NCI-H748 (cell line): Measurements from ENCODE around the gene DLG2.

Source experiments
- DNase-seq: peaks from one replicate; lab custom pipeline; 2025; ENCODE audit not compliant: unreplicated experiment; lab: John Stamatoyannopoulos, UW

The DLG2 gene

DNA sequence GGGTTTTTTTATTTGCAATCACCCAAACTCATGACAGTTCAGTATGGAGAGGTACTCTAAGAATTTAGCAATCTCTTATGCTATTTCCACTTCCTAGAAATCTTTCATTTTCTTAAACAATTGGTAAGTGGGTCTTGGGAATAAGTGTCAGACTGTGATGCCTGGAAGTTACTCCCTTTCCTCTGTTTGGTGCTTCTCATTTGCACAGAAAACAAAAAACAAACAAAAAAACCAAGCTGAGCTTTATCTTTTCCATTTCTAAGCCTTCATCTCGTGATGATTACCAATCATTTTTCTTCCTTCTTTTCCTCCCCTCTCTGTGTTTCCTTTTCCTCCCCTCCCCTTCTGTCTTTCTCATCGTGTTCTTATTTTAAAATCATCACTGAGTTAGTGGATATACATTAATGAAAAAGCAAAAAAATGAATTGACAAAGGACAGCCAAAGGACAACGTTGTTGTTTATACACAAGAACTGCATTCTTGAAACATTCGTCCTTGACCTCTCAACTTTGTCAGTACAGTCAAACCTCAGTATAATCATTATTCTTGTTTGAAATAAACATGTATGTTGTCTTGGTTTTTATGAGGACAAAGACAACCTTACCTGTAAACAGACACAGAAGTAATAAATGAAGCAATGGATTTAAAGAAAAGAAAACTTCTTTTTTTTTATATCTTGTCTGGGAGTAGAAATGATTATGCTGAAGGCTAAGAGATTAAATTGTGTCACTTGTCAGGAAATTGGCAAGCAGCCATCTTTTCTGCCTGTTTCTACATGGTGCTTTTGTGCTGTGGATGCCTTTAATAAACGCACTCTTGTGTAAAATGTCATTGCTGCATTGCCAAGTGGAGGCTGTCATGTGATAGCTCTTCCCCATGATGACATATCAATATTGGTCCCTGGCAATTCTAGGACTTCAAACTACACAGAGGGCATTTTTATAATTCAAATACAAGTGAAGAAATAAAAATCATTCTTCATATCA lies 1537.8 kb downstream of the DLG2 start:
- peak; percentile 74 for DNase-seq

- DNase-seq = no peak
Observed at GRCh38 chr11:84071851-84072250, 1555.3 kb downstream of the DLG2 start.

DNA sequence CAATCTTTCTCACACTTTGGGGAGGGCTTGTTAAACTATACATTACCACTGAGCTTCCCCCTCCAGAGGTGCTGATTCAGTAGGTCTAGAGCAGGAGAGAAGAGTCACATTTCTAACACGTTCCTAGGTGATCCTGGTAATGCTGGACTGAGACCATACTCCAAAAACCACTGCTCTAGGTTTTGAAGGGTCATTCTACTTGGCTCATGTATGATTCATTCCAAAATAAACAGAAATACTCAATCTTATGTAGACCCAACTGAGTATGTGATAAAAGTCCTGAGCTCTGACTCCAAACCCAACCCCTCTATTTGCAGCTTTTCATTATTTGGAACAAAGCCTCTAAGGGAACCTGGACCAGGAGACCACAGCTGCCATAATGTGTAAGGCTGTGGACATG lies 1558.1 kb downstream of the DLG2 start:
- DNase-seq = no peak

GRCh38 chr11:84061726-84062125 lies 1565.4 kb downstream of the DLG2 start:
- DNase-seq = peak; percentile 71

DNA sequence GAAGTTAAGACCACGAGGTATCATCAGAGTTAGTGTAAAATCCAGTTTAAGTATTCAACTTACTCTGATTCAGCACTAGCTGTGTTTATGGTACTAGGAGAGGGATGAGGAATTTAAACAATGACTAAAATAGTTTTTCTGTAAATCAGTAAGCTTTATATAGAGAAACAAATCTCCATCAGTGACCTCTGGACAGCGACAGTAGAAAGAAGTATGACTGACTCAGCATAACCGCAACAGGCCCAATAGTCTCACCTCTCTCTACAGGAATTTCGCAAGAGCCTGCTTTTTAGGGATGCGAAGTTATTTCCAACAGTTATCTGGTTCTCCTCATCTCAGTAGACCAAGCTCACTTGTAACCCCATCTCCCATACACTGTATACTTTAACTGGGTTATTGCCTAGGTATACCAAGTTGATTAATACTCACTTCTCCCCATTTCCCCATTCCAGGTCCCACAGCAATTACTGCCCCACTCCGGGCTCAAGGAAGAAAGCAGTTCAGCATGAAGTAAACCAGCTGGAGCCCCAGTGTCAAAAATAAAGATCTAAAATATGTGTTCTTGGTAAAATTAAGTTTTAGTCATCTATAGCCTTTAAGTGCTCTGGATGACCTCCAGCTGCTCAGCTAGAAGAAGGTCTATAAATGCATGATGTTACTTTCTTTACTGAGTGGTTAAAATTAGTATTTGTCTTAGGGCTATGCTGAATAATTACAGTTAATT lies 1570.3 kb downstream of the DLG2 start:
- no peak for DNase-seq

DNA sequence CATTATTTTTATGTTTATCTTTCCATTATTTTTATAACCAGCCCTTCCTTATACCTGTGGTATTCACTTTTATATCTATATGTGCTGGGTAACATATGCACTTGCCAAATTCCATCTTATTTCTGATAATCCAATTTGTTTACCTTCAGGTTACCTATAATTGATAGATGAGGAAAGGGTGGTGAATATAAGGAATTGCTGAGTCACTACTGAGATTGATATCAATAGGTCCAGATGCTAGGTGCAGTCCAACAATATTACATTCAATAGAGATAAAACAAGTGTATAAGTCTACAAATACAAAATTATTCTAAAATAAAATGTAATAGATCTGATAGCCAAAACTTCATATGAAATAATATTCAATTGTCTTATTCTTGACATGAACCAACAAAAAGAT lies 1582.0 kb downstream of the DLG2 start:
- no peak for DNase-seq

DNA sequence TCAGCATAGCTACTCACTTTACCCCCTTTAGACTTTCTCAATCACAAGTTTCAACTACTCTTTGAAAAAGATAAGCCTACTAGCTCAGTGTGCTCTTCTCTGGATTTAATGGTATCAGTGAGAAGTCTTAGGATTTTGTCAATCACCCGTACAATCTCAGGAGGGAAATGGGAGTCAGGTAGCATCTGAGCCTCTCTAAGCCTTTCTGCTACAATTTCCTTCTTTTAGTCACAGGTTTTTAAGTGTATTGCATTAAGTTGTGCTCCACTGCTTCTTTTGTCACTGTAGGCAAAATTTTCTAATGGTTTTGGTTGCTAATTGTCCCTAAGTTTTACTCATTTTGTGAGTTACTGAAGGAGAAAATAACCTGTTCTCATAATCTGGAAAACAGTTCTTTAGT lies 1582.4 kb downstream of the DLG2 start:
- no peak for DNase-seq

GRCh38 chr11:84036664-84037194 lies 1590.4 kb downstream of the DLG2 start:
- no peak for DNase-seq

DNA sequence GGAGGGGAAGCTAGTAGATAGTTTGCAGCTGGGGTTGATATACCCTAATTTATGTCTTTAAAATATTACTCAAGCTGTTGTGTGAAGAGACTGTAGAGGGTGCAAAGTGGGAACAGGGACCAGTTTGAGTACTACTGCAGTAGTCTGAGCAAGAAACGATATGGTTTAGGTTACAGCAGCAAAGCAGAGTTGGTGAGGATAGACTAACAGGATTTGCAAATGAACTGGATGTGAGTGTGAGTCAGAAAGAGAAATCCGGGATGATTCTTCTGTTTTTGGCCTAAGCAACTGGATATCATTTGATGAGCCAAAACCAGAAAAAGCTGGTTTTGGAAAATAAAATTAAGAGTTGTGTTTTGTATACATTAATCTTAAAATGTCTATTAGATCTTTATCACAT lies 1591.5 kb downstream of the DLG2 start:
- DNase-seq = no peak

GRCh38 chr11:84034484-84034883 lies 1592.7 kb downstream of the DLG2 start:
- no peak for DNase-seq

DNA sequence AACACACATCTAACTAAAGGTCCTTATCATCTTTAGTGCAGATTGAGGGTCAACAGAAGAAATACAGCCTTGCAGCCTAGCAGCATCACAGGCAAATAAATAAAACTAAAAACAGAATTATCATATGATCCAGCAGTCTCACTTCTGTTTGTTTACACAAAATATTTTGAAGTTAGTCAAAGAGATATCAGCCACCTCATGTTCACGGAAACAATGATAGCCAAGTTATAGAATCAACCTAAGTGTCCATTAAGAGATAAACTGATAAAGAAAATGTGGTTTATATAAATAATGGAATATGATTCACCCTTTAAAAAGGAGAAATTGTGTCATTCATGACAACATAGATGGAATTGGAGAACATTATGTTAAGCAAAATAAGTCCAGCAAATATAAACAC lies 1602.9 kb downstream of the DLG2 start:
- DNase-seq = no peak

DNA sequence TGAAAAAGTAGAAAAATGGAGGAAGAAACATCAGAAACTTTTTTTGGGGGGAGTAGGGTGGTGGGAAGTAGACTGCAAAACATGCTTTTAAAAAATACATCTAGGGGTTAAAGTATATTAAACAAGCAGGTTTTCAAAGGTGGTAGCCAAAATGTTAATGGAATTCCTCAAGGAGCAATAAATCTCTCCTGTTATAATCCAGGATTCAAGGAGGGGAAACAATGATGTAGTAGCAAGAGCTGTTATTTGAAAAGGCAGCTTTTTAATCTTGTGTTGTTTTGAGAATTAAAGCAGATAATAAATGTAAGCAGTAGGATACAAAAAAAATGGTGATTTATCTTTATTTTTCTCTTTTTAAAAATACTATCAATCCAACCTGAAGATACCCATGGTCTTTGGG lies 1604.4 kb downstream of the DLG2 start:
- no peak for DNase-seq

- DNase-seq = peak; percentile 33
Observed at GRCh38 chr11:84022201-84022600, 1604.9 kb downstream of the DLG2 start.

GRCh38 chr11:84021291-84021690 lies 1605.9 kb downstream of the DLG2 start:
- DNase-seq = no peak

- no peak for DNase-seq
Observed at GRCh38 chr11:84019571-84020194, 1607.5 kb downstream of the DLG2 start.

DNA sequence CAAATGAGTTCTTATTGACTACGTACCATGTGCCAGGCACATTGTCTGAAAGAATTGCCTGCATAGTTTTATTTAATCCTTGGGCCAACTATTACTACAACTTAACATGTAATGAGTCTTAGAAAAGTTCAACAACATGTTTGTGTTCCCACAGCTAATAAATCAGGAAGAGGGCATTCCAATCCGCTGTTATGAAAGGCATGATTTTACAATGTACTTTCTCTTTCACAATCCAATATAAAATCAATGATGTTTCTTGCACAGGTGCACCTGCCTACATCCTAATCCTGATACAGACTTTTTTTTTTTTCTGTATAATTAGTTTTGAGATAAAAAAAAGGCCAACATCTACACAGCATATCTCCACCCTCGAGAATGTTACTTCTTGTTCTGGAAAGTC lies 1612.6 kb downstream of the DLG2 start:
- DNase-seq = no peak

GRCh38 chr11:84012171-84012826 lies 1614.8 kb downstream of the DLG2 start:
- DNase-seq = no peak

- no peak for DNase-seq
Observed at GRCh38 chr11:84003181-84003580, 1624.0 kb downstream of the DLG2 start.

DNA sequence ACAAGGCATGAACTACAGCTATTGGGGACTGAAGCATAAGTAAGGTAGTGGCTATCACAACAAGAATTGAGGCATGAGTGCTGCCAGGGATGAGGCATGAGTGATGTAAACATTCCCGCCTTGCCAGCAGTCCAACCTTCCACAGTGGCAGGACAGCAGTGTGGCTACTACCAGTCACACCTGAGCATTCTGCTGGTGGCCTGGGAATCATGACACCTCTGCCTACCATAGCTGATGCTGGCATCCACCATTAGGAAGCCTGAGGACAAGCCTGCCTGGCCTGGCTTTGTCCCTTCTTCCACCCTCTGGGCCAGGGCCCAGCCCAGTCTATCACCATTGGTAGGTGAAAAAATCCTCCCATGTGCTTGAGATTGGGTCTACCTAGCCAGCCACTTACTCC lies 1628.2 kb downstream of the DLG2 start:
- DNase-seq = no peak

DNA sequence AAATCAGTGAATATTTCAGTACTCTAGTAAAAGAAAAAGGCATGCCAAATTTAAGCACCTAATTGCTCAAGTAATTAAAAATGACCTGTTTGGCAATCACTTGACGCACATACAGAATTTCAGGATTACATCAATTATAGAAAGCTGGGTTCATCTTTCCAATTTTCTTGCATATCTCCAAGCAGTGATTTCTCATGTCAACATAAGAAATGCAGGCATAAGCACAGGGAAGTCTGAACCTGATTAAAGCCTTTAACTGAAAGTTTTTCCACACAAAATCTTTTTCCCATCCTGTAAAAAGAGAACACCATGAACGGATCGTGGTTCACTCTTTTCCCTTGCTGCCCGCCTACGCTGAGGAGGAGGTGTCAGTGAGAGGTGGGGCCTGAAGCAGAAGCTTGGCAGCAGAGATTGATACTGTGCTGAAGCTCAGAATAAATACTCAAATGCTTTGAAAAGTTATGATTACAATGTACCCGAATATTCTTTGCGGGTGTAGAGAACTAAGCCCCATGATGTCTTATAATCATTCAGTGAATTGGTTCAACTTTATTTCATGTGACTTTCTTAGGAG lies 1636.9 kb downstream of the DLG2 start:
- DNase-seq = no peak

DNA sequence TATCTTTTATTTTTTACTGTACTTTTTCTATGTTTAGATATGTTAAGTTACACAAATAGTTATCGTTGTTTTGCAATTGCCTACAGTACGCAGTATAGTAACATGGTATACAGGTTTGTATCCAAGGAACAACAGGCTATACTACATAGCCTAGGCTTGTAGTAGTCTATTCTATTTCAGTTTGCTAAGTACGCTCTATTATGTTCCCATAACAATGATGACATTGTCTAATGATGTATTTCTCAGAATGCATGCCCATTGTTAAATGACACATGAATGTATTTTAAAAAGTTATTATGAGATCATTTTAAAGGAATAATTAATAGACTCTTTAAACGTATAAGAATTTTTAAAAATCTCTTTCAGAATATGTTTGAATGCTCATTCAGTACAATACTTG lies 1644.3 kb downstream of the DLG2 start:
- no peak for DNase-seq
